Measurements from ENCODE around the gene IGSF10. TPM values are rescaled to one million over a fixed set of nuclear protein-coding genes. Genes with fewer than 3 reads are reported as not detected.

The IGSF10 gene
- total and polyA plus RNA-seq, 2 of the 13 experiments (the other 11 are each of a cell fraction or from before 2014, with no cell fraction given), result 0.16 TPM; not detected in 1

- no peaks in the 10 kb centered on the region for H4K20me1 ChIP-seq (ENCODE audit: insufficient read depth, low read length)
- 0% methylated on average over 1 of the region's 1 CpG for WGBS (ENCODE audit: low lambda C conversion rate)
- no peak overlapping the region for H3K4me3 ChIP-seq (replicated peaks in 1 of 3; ENCODE audit: insufficient read depth in 1 of 3, low read depth in 2 of 3, low read length in 3 of 3)
- no peak for DNase-seq (ENCODE audit: low spot score)
- ATAC-seq, result no peak
- H3K9ac ChIP-seq (ENCODE audit: insufficient read depth, low read depth, low read length), result no peak overlapping the region
- in situ Hi-C loops (cut with HindIII; ENCODE audit: extremely low pct_ligation_motif_present, low pct_unique_long_range_greater_than_20kb) (no loop called here), intact Hi-C loops (cut with micrococcal nuclease; ENCODE audit: unreplicated experiment) (no loop called here)
- H3K27me3 ChIP-seq (ENCODE audit: control insufficient read depth in 1 of 2, insufficient read depth in 2 of 2, low read length in 2 of 2), result no peaks in the 10 kb centered on the region; a peak in 1 of 5 replicates
- no peaks in the 10 kb centered on the region for H3K9me3 ChIP-seq (ENCODE audit: low read length)
- H3K4me1 ChIP-seq (ENCODE audit: insufficient read depth, low read length), result no peaks in the 10 kb centered on the region
- BruUV-seq (replicated peaks), result no TSS peak
- no peak overlapping the region for H2AFZ ChIP-seq (ENCODE audit: low read length)
- H3K4me2 ChIP-seq (ENCODE audit: low read depth, low read length), result no peak overlapping the region
- no peak overlapping the region for H3K27ac ChIP-seq (ENCODE audit: extremely low read length, insufficient read depth, low read length)
- ChIA-PET POLR2A (no interaction called here), CTCF (ENCODE audit: low intra/inter-chr PET ratio, low total read pairs) (no interaction called here)
- FAIRE-seq, result no peak
- no peaks in the 10 kb centered on the region for H3K36me3 ChIP-seq (replicated peaks in 1 of 2; ENCODE audit: control insufficient read depth in 1 of 2, insufficient read depth in 2 of 2, low read length in 2 of 2)
- H3K79me2 ChIP-seq (ENCODE audit: insufficient read depth, low read length), result no peaks in the 10 kb centered on the region
- TF ChIP-seq MTERF4 (CRISPR knock-in tag; IDR thresholded peaks at IDR 0.05) (no peak), GLI4 (CRISPR knock-in tag; IDR thresholded peaks at IDR 0.05; ENCODE audit: borderline replicate concordance) (no peak), ZSCAN12 (CRISPR knock-in tag; IDR thresholded peaks at IDR 0.05) (no peak), ZNF264 (CRISPR knock-in tag; IDR thresholded peaks at IDR 0.05) (no peak), MTA3 (CRISPR knock-in tag; IDR thresholded peaks at IDR 0.05) (no peak), ARID2 (CRISPR knock-in tag; IDR thresholded peaks at IDR 0.05; ENCODE audit: borderline replicate concordance) (no peak), AHDC1 (CRISPR knock-in tag; IDR thresholded peaks at IDR 0.05; ENCODE audit: borderline replicate concordance) (no peak), ZNF232 (CRISPR knock-in tag; IDR thresholded peaks at IDR 0.05; ENCODE audit: borderline replicate concordance) (no peak), ZNF552 (CRISPR knock-in tag; IDR thresholded peaks at IDR 0.05; ENCODE audit: borderline replicate concordance) (no peak)
These were observed 26.5 kb downstream of the IGSF10 start for GRCh38 chr3:151434151-151434890.

All from HepG2 (cell line).